GM23248 (cell line): ENCODE measurements around the gene VHLL. TPM values are rescaled to one million over a fixed set of nuclear protein-coding genes. Genes with fewer than 3 reads are reported as not detected.

Experiments used
- DNase-seq: peaks from one replicate; pipeline ENCODE4 v3.0.0-alpha.2; 2015
- H2AFZ ChIP-seq: fragments of 200-600 bp; sonication (generic); 2 replicates; pipeline ENCODE4 v1.6.1; 2016; ENCODE audit warnings: antibody characterized with exemption
- H3F3A ChIP-seq: fragments of 200-600 bp; sonication (generic); 2 replicates; pipeline ENCODE4 v1.6.1; 2016; ENCODE audit warnings: mild to moderate bottlenecking, antibody characterized with exemption, mixed run types; ENCODE audit not compliant: insufficient read depth
- H3K27ac ChIP-seq: fragments of 200-600 bp; sonication (generic); 2 replicates; pipeline ENCODE4 v1.5.1; 2016; ENCODE audit warnings: mild to moderate bottlenecking
- H3K27me3 ChIP-seq: fragments of 200-600 bp; sonication (generic); replicated peaks from 2 replicates; pipeline ENCODE4 v1.6.1; 2016; ENCODE audit warnings: mild to moderate bottlenecking; ENCODE audit not compliant: insufficient read depth
- H3K36me3 ChIP-seq: fragments of 200-600 bp; sonication (generic); 2 replicates; pipeline ENCODE4 v1.6.1; 2016; ENCODE audit warnings: low read depth, mild to moderate bottlenecking
- H3K4me1 ChIP-seq: fragments of 200-600 bp; sonication (generic); 2 replicates; pipeline ENCODE4 v1.6.1; 2016; ENCODE audit warnings: mild to moderate bottlenecking; ENCODE audit not compliant: insufficient read depth
- H3K4me2 ChIP-seq: fragments of 200-600 bp; sonication (generic); one replicate; pipeline ENCODE4 v1.6.1; 2016; ENCODE audit warnings: mild to moderate bottlenecking; ENCODE audit not compliant: unreplicated experiment
- H3K4me3 ChIP-seq: fragments of 200-600 bp; sonication (generic); 2 replicates; pipeline ENCODE4 v1.5.1; 2016; ENCODE audit warnings: mild to moderate bottlenecking
- H3K79me2 ChIP-seq: fragments of 200-600 bp; sonication (generic); 2 replicates; pipeline ENCODE4 v1.6.1; 2016; ENCODE audit warnings: mild to moderate bottlenecking; ENCODE audit not compliant: insufficient read depth
- H3K9ac ChIP-seq: fragments of 200-600 bp; sonication (generic); 2 replicates; pipeline ENCODE4 v1.6.1; 2016; ENCODE audit warnings: mild to moderate bottlenecking
- H3K9me2 ChIP-seq: fragments of 200-600 bp; sonication (generic); 2 replicates; pipeline ENCODE4 v1.6.1; 2016; ENCODE audit warnings: mixed run types, mild to moderate bottlenecking, moderate library complexity; ENCODE audit not compliant: insufficient read depth
- H3K9me3 ChIP-seq: fragments of 200-600 bp; sonication (generic); one replicate; pipeline ENCODE4 v1.6.1; 2017; ENCODE audit warnings: low read depth
- H4K20me1 ChIP-seq: fragments of 200-600 bp; sonication (generic); 2 replicates; pipeline ENCODE4 v1.6.0; 2016; ENCODE audit not compliant: insufficient read depth
- EZH2 ChIP-seq: fragments of 200-600 bp; sonication (generic); IDR thresholded peaks from 2 replicates; pipeline ENCODE4 v1.6.1; 2018; ENCODE audit warnings: antibody characterized with exemption, mild to moderate bottlenecking; ENCODE audit not compliant: insufficient read depth, poor library complexity, severe bottlenecking
- EZH2phosphoT487 ChIP-seq: fragments of 200-600 bp; sonication (generic); IDR thresholded peaks from 2 replicates; pipeline ENCODE4 v1.6.1; 2018; ENCODE audit warnings: antibody characterized with exemption, moderate library complexity, mild to moderate bottlenecking, low read depth; ENCODE audit not compliant: insufficient read depth
- WGBS, 2 experiments: methylation state at CpG; one replicate each; pipeline ENCODE4 v1.1.6; 2015 to 2017; ENCODE audit warnings: low lambda C conversion rate in 2 of 2, low coverage in 1 of 2; ENCODE audit errors: missing lambda C conversion rate in 2 of 2; 5-methylcytosine and 5-hydroxymethylcytosine counted together
- in situ Hi-C: fragments of 300-500 bp; cut with MboI; formaldehyde crosslinking; loops from 2 replicates; pipeline ENCODE4 v1.15.0; 2020
- polyA plus RNA-seq: library from polyadenylated mRNA; unstranded; fragments of >200 nt; fragmentation: Nextera tagmentation; extraction: Ambion mirVana; gene quantifications from 2 replicates; pipeline ENCODE4 v1.2.1, GENCODE V29; 2016
- total RNA-seq: library from RNA; depleted of rRNA; stranded (reverse); fragments of >200 nt; shearing (Covaris generic); gene quantifications from 2 replicates; pipeline ENCODE4 v1.2.3, GENCODE V29; 2014

VHLL gene
- total and polyA plus RNA-seq, 2 experiments from 2014 or later, result not detected

GRCh38 chr1:156342166-156342955 is 43.3 kb upstream of the VHLL start:
- Histone ChIP-seq H3K9ac (no peak overlapping the region), H3K27ac (no peak overlapping the region), H4K20me1 (no peaks in the 10 kb centered on the region), H3F3A (peaks cover 20% of the 10 kb centered on the region), H3K9me3 (no peaks in the 10 kb centered on the region), H3K27me3 (no peaks in the 10 kb centered on the region), H3K36me3 (no peaks in the 10 kb centered on the region), H3K4me3 (no peak overlapping the region), H3K79me2 (peaks cover 7% of the 10 kb centered on the region), H3K9me2 (no peaks in the 10 kb centered on the region), H2AFZ (no peak overlapping the region), H3K4me1 (peaks cover 12% of the 10 kb centered on the region), H3K4me2 (no peak overlapping the region)
- in situ Hi-C loops, result no loop called here
- WGBS, 2 experiments, result 67 to 74% methylated on average over 1 of the region's 1 CpG
- TF ChIP-seq EZH2, result no peak
- TF ChIP-seq EZH2phosphoT487, result no peak
- peak; percentile 55 for DNase-seq

- peak within 1 kb of the TSS; percentile 87 for H3K4me2 ChIP-seq
- H3K27ac ChIP-seq, result peak within 1 kb of the TSS; percentile 56
- peaks cover 20% of the 10 kb centered on the region for H3K4me1 ChIP-seq
- H3K27me3 ChIP-seq, result no peaks in the 10 kb centered on the region
- 0 out of 2 replicates have a peak, but pooled peaks cover 7% of the 10 kb centered on the region for H3F3A ChIP-seq
- H3K79me2 ChIP-seq, result peaks cover 46% of the 10 kb centered on the region
- H3K9me3 ChIP-seq, result no peaks in the 10 kb centered on the region
- peak within 1 kb of the TSS; percentile 87 for H3K9ac ChIP-seq
- H3K4me3 ChIP-seq, result peak within 1 kb of the TSS; percentile 99
- TF ChIP-seq EZH2phosphoT487 (no peak), EZH2 (no peak)
- peaks cover 13% of the 10 kb centered on the region; the same call in 1 of the 2 replicates for H4K20me1 ChIP-seq
- peak within 1 kb of the TSS; percentile 87 for H2AFZ ChIP-seq
- H3K36me3 ChIP-seq, result peaks cover 23% of the 10 kb centered on the region
- WGBS, 2 experiments, result 0 to 1% methylated on average over 47 of the region's 47 CpGs
- H3K9me2 ChIP-seq, result no peaks in the 10 kb centered on the region
- peak; percentile 100 for DNase-seq
- in situ Hi-C loops, result no loop called here
These were observed 39.3 kb upstream of the VHLL start, which contains the start of the genes CCT3 and TSACC for GRCh38 chr1:156338180-156338976. Gene CCT3 (minus strand): TSS chr1:156338292. CDS start chr1:156338184, 108 bp downstream. Gene TSACC (plus strand): TSS chr1:156338526. CDS start chr1:156339758, 1,232 bp downstream.

- H3K4me2 ChIP-seq, result peak overlapping the region; percentile 87
- peaks cover 29% of the 10 kb centered on the region for H3K36me3 ChIP-seq
- 1% methylated on average over 14 of the region's 14 CpGs for WGBS, 2 experiments
- H4K20me1 ChIP-seq, result peaks cover 13% of the 10 kb centered on the region; the same call in 1 of the 2 replicates
- peak overlapping the region; percentile 56 for H3K27ac ChIP-seq
- no peaks in the 10 kb centered on the region for H3K27me3 ChIP-seq
- peak overlapping the region; percentile 87 for H3K9ac ChIP-seq
- H2AFZ ChIP-seq, result peak overlapping the region; percentile 86
- peaks cover 20% of the 10 kb centered on the region for H3K4me1 ChIP-seq
- DNase-seq, result no peak
- H3K9me2 ChIP-seq, result no peaks in the 10 kb centered on the region
- in situ Hi-C loops, result no loop called here
- H3K4me3 ChIP-seq, result peak overlapping the region; percentile 99
- H3K9me3 ChIP-seq, result no peaks in the 10 kb centered on the region
- no peak for TF ChIP-seq EZH2phosphoT487
- TF ChIP-seq EZH2, result no peak
- H3F3A ChIP-seq, result 0 out of 2 replicates have a peak, but pooled peaks cover 7% of the 10 kb centered on the region
- H3K79me2 ChIP-seq, result peaks cover 52% of the 10 kb centered on the region
These were observed 38.7 kb upstream of the VHLL start for GRCh38 chr1:156337888-156338179.

- peak overlapping the region; percentile 86 for H2AFZ ChIP-seq
- H3K27me3 ChIP-seq, result no peaks in the 10 kb centered on the region
- H3K36me3 ChIP-seq, result peaks cover 34% of the 10 kb centered on the region
- peak overlapping the region; percentile 56 for H3K27ac ChIP-seq
- H3K9me2 ChIP-seq, result no peaks in the 10 kb centered on the region
- H4K20me1 ChIP-seq, result peaks cover 13% of the 10 kb centered on the region; the same call in 1 of the 2 replicates
- peak overlapping the region; percentile 99 for H3K4me3 ChIP-seq
- peak overlapping the region; percentile 87 for H3K4me2 ChIP-seq
- H3F3A ChIP-seq, result 0 out of 2 replicates have a peak, but pooled peaks cover 3% of the 10 kb centered on the region
- no peaks in the 10 kb centered on the region for H3K9me3 ChIP-seq
- TF ChIP-seq EZH2phosphoT487 (no peak), EZH2 (no peak)
- in situ Hi-C loops, result no loop called here
- peak overlapping the region; percentile 87 for H3K9ac ChIP-seq
- WGBS, 2 experiments, result 42% methylated on average over 34 of the region's 34 CpGs
- DNase-seq, result peak; percentile 35
- peaks cover 20% of the 10 kb centered on the region for H3K4me1 ChIP-seq
- peaks cover 58% of the 10 kb centered on the region for H3K79me2 ChIP-seq
These were observed 38.2 kb upstream of the VHLL start for GRCh38 chr1:156337052-156337887.
